PC-9 (cell line): ENCODE results near the gene CHMP3.

Experiments
- EZH2 ChIP-seq: fragments of 200-600 bp; sonication (generic); IDR thresholded peaks from 2 replicates; pipeline ENCODE4 v1.8.0; 2017; ENCODE audit warnings: antibody characterized with exemption, low read depth
- TF ChIP-seq, protein P1 (sequence below): fragments of 200-600 bp; sonication (generic); conservative IDR thresholded peaks from 2 replicates; pipeline ENCODE4 v1.6.1; 2017; ENCODE audit warnings: mixed run types, antibody characterized with exemption, mild to moderate bottlenecking, moderate library complexity

DNA sequence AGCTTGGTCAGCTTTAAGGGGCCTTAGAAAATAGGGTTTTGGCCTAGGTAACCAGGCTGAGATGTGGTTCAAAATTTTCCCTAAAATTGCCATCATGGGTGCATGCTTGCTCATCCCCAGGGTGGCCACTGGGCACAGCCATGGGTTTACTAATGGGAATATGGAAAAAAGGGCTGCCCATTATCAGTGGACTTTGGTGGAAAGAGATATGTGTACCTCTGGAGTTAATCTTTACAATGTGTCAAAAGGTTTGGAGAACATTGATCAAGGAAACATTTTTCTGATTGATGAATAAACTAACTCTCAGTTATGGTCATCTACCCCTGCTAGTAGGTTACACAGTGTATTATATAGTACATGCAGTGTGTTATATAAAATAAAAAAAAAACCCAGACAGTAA, 109.0 kb downstream of the CHMP3 start:
- TF ChIP-seq, protein P1, sequence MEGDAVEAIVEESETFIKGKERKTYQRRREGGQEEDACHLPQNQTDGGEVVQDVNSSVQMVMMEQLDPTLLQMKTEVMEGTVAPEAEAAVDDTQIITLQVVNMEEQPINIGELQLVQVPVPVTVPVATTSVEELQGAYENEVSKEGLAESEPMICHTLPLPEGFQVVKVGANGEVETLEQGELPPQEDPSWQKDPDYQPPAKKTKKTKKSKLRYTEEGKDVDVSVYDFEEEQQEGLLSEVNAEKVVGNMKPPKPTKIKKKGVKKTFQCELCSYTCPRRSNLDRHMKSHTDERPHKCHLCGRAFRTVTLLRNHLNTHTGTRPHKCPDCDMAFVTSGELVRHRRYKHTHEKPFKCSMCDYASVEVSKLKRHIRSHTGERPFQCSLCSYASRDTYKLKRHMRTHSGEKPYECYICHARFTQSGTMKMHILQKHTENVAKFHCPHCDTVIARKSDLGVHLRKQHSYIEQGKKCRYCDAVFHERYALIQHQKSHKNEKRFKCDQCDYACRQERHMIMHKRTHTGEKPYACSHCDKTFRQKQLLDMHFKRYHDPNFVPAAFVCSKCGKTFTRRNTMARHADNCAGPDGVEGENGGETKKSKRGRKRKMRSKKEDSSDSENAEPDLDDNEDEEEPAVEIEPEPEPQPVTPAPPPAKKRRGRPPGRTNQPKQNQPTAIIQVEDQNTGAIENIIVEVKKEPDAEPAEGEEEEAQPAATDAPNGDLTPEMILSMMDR = no peak
- TF ChIP-seq EZH2 = no peak
